Gastroesophageal sphincter (tissue), 4 donors: ENCODE measurements around the gene PLA2G2F. TPM values are rescaled to one million over a fixed set of nuclear protein-coding genes. Genes with fewer than 3 reads are reported as not detected.

ENCODE experiments used
- ATAC-seq: fragments of 150-250 bp; one replicate; pipeline ENCODE4 v1.9.1; 2016; ENCODE audit warnings: mild to moderate bottlenecking, moderate library complexity
- H3K27ac ChIP-seq, 4 donors: fragments of 200-600 bp; sonication (generic) in 3 of 4; 1 replicate in 3 of 4; 2 replicates in 1 of 4; pipeline ENCODE4 v1.5.1; 2016 to 2019
- H3K27me3 ChIP-seq: fragments of 200-600 bp; sonication (generic); one replicate; pipeline ENCODE4 v1.5.1; 2019
- H3K36me3 ChIP-seq, 2 donors: fragments of 200-600 bp; sonication (generic); one replicate each; pipeline ENCODE4 v1.5.1; 2019; ENCODE audit warnings: control low read depth in 1 of 2
- H3K4me1 ChIP-seq, 3 donors: fragments of 200-600 bp; sonication (generic); 1 replicate in 2 of 3; 2 replicates in 1 of 3; pipeline ENCODE4 v1.5.1; 2016 to 2019; ENCODE audit warnings: control low read depth in 2 of 3
- H3K4me3 ChIP-seq, 2 donors: fragments of 200-600 bp; sonication (generic); one replicate each; pipeline ENCODE4 v1.5.1; 2019; ENCODE audit warnings: mild to moderate bottlenecking in 1 of 2, moderate library complexity in 1 of 2
- H3K9me3 ChIP-seq, 3 donors: fragments of 200-600 bp; sonication (generic); one replicate each; pipeline ENCODE4 v1.5.1; 2017 to 2019; ENCODE audit warnings: control low read depth in 2 of 3
- EP300 ChIP-seq: sonication (generic); formaldehyde crosslinking; IDR thresholded peaks from one replicate; pipeline ENCODE4 v1.6.1; 2017; ENCODE audit warnings: antibody characterized with exemption, mild to moderate bottlenecking
- POLR2A ChIP-seq, 2 donors: fragments of 450-650 bp; IDR thresholded peaks; one replicate each; pipeline ENCODE4 v1.6.1; 2017; ENCODE audit warnings: antibody characterized with exemption in 2 of 2, mild to moderate bottlenecking in 2 of 2, moderate library complexity in 1 of 2
- POLR2AphosphoS5 ChIP-seq: sonication (generic); formaldehyde crosslinking; IDR thresholded peaks from one replicate; pipeline ENCODE4 v1.6.1; 2017; ENCODE audit warnings: antibody characterized with exemption
- WGBS, 2 donors: methylation state at CpG; one replicate each; pipeline ENCODE4 v1.1.5; 2018; ENCODE audit warnings: low coverage in 1 of 2; 5-methylcytosine and 5-hydroxymethylcytosine counted together
- total RNA-seq, 4 donors: library from RNA; depleted of rRNA; stranded (reverse); fragments of >200 nt; gene quantifications; one replicate each; pipeline ENCODE4 v1.1.0, GENCODE V29; 2016
- TF ChIP-seq, protein P1 (sequence below), 4 experiments: fragments of 200-600 bp in 2 of 4; fragments of 450-650 bp in 2 of 4; sonication (generic) in 1 of 4; IDR thresholded peaks; one replicate each; pipeline ENCODE4 v1.5.1; 2017 to 2019; ENCODE audit warnings: antibody characterized with exemption in 4 of 4, mild to moderate bottlenecking in 2 of 4, moderate library complexity in 2 of 4

The PLA2G2F gene
- total RNA-seq, 4 donors from 2014 or later: not detected

DNA sequence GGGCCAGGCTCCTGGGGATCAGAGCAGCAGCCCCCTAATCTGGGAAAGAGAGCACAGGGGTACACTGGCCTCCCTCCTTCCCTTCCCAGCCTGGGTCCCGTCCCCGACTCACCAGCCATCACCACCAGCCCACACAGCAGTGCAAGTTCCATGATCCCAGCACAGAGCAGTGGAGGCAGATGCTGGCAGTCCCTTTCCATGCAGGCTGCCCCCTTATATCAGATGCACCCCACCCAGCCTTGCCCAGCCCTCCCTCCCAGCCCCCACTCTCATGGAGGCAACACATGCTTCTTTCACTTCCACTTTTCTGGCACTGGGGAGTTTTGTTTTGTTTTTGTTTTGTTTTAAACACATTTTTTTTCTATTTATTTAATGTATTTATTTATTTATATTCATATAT is 19.8 kb upstream of the PLA2G2F start, which contains the start of gene PLA2G2D:
Gene PLA2G2D (minus strand): TSS at position 190 of the 400 bp plus-strand sequence. CDS start 38 bp downstream, at position 152.
- no peaks in the 10 kb centered on the region for H3K36me3 ChIP-seq
- H3K27ac ChIP-seq: no peak within 1 kb of the TSS
- peaks cover 0 to 6% (median 0%) of the 10 kb centered on the region in 3 donors for H3K4me1 ChIP-seq
- no peak for ATAC-seq
- no peaks in the 10 kb centered on the region for H3K9me3 ChIP-seq
- TF ChIP-seq EP300 (no peak), POLR2A (IDR thresholded peaks at IDR 0.05) (no peak), POLR2AphosphoS5 (no peak)
- TF ChIP-seq, protein P1, sequence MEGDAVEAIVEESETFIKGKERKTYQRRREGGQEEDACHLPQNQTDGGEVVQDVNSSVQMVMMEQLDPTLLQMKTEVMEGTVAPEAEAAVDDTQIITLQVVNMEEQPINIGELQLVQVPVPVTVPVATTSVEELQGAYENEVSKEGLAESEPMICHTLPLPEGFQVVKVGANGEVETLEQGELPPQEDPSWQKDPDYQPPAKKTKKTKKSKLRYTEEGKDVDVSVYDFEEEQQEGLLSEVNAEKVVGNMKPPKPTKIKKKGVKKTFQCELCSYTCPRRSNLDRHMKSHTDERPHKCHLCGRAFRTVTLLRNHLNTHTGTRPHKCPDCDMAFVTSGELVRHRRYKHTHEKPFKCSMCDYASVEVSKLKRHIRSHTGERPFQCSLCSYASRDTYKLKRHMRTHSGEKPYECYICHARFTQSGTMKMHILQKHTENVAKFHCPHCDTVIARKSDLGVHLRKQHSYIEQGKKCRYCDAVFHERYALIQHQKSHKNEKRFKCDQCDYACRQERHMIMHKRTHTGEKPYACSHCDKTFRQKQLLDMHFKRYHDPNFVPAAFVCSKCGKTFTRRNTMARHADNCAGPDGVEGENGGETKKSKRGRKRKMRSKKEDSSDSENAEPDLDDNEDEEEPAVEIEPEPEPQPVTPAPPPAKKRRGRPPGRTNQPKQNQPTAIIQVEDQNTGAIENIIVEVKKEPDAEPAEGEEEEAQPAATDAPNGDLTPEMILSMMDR (IDR thresholded peaks at IDR 0.05): no peak
- no peaks in the 10 kb centered on the region for H3K27me3 ChIP-seq
- WGBS, 2 donors: no CpG with 5 or more reads among the region's 2 CpGs
- H3K4me3 ChIP-seq: no peak within 1 kb of the TSS

DNA sequence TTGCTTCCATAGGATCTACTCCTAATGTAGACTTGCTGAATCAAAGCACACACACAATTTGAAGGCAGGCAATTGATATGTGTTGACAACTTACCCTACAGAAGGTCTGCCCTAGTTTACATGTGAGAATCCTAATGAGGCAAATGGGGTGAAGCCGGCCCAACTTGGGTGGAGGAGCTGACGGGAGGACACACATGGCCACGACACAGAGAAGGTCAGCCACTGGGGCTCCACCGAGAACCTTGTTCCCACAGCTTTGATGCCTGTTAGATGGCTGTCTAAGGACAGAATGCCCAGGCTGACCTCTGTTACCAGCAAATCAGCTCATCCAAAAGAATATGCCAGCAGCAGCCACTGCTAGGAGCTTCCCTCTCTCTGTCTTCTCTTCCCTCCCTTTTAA is 18.3 kb upstream of the PLA2G2F start:
- TF ChIP-seq, protein P1 (IDR thresholded peaks at IDR 0.05): no peak
- TF ChIP-seq POLR2A (IDR thresholded peaks at IDR 0.05): no peak
- no peak for TF ChIP-seq POLR2AphosphoS5
- TF ChIP-seq EP300: no peak
- Histone ChIP-seq H3K4me3 (no peak overlapping the region), H3K36me3 (no peaks in the 10 kb centered on the region), H3K27me3 (no peaks in the 10 kb centered on the region), H3K4me1 (peaks cover 0 to 13% (median 0%) of the 10 kb centered on the region in 3 donors), H3K27ac (no peak overlapping the region), H3K9me3 (no peaks in the 10 kb centered on the region)
- WGBS, 2 donors: 76 to 90% methylated on average over 2 to 4 of the region's 4 CpGs
- no peak for ATAC-seq

DNA sequence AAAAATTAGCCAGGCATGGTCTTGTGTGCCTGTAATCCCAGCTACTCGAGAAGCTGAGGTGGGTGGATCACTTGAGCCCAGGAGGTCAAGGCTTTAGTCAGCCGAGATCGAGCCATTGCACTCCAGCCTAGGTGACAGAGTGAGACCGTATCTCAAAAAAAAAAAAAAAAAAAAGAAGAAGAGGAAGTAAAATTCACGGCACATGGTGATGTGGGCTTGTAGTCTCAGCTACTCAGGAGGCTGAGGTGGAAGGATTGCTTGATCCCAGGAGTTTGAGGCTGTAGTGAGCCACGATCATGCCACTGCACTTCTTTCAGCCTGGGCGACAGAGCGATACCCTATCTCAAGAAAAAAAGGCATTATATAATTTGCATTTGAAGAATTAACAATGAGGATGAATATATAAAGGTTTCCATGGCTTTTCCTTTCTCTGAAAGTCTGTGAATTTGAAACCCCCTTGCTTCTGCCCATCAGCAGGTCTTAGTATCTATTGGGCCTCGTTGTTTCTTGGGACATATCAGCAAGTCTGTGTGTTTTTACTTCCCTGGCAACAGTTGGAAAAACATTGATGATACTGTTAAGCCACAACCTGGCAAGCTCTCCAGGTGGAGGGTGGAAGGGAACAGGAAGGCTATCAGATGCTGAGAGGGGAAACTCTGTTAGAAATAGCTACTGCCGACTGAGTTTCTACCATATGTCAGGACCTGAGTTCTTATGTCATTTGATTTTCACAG is 15.2 kb upstream of the PLA2G2F start:
- H3K4me1 ChIP-seq: peaks cover 0 to 13% (median 0%) of the 10 kb centered on the region in 3 donors
- H3K27ac ChIP-seq: no peak overlapping the region
- no peaks in the 10 kb centered on the region for H3K9me3 ChIP-seq
- no peaks in the 10 kb centered on the region for H3K36me3 ChIP-seq
- H3K4me3 ChIP-seq: no peak overlapping the region
- TF ChIP-seq, protein P1 (IDR thresholded peaks at IDR 0.05): no peak
- TF ChIP-seq POLR2A (IDR thresholded peaks at IDR 0.05) (no peak), EP300 (no peak), POLR2AphosphoS5 (no peak)
- WGBS, 2 donors: 55 to 60% methylated on average over 9 to 10 of the region's 10 CpGs
- no peaks in the 10 kb centered on the region for H3K27me3 ChIP-seq
- ATAC-seq: no peak

DNA sequence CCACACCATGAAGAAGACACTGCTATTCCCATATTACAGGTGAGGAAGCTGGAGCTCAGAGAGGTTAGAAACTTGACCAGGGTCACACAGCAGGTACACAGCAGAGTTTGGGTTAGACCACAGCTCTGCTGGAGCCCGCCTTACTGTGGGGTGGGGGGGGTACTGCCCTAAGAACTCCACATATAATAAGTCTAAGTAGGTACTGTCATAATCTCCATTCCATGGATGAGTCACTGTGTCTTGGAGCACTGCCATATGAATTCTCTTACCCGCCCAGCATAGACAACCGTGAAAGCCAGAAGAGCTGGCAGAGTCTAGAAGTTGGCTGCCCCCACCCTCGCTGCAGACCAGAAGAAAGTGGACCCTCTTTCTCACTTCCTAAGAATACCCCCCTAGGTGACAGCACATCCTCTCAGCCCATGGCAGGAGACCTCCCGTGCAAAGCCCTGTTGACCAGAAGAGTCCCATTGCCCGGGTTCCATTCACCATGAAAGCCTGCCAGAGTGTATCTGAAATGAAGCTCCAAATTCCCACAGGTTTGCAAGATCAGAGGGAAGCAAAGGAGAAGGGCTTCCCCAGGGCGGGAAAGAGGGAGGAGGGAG is 14.6 kb upstream of the PLA2G2F start:
- Histone ChIP-seq H3K27ac (no peak overlapping the region), H3K4me3 (no peak overlapping the region), H3K36me3 (no peaks in the 10 kb centered on the region), H3K4me1 (peaks cover 0 to 13% (median 0%) of the 10 kb centered on the region in 3 donors), H3K9me3 (no peaks in the 10 kb centered on the region), H3K27me3 (no peaks in the 10 kb centered on the region)
- WGBS, 2 donors: 8 to 20% methylated on average over 2 of the region's 7 CpGs
- TF ChIP-seq, protein P1 (IDR thresholded peaks at IDR 0.05): no peak
- TF ChIP-seq EP300 (no peak), POLR2A (IDR thresholded peaks at IDR 0.05) (no peak), POLR2AphosphoS5 (no peak)
- peak; percentile 71 for ATAC-seq

DNA sequence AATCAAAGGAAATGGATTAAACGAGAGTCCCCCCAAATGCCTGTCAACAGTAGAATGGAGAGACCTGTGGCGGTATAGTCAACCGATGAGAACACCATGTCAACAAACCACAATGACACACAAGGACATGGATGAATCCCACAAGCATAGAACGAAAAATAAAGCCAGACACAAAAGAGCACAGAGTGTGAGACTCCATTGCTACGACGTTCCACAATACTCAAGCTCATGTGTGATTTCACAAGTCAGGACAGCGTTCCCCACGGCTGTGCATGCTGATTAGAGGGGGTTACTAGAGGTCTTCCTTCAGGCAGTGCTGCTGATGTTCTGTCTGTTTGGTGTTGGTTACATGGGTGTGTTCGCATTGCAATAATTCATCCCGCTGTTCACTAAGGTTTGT is 14.0 kb upstream of the PLA2G2F start:
- Histone ChIP-seq H3K27ac (no peak overlapping the region), H3K27me3 (no peaks in the 10 kb centered on the region), H3K9me3 (no peaks in the 10 kb centered on the region), H3K4me3 (no peak overlapping the region), H3K36me3 (no peaks in the 10 kb centered on the region), H3K4me1 (peaks cover 0 to 13% (median 0%) of the 10 kb centered on the region in 3 donors)
- TF ChIP-seq EP300 (no peak), POLR2A (IDR thresholded peaks at IDR 0.05) (no peak), POLR2AphosphoS5 (no peak)
- TF ChIP-seq, protein P1 (IDR thresholded peaks at IDR 0.05): no peak
- no peak for ATAC-seq
- 84 to 85% methylated on average over 7 to 9 of the region's 10 CpGs for WGBS, 2 donors
